ENCODE results near the gene RNU6-1.

Gene RNU6-1

DNA sequence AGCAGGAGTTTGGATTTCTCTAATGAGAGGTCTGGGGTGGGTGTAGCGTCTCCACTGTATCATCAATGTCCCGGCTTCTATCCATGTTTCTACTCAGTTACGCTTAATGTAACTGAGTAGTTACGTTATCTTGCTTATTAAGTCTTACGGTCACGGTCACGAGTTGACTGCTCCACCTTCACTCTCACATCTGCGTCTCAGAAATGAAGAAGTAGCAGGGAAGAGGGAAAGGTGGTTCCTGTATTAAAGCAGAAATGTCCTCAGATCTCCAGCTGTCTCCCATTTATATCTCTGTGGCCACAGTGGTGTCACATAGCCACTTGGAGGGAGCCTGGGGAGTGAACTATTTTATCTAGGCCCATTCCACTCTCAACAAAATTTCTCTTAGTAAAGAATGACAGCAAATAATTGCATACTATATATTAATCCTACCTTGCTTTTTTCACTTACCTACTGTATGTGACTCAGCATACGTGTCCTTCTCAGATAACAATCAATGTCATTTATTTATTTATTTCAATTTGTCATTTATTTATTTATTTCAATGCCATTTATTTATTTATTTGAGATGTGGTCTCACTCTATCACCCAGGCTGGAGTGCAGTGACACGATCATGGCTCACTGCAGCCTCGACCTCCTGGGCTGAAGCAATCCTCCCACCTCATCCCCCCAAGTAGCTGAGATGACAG lies 39.7 kb upstream of the RNU6-1 start:
- Histone ChIP-seq H2AFZ (ENCODE audit: low read length) (no peak overlapping the region; the same call in 1 of the 2 replicates), H3K27me3 (ENCODE audit: insufficient read depth, low read length) (no peaks in the 10 kb centered on the region)

DNA sequence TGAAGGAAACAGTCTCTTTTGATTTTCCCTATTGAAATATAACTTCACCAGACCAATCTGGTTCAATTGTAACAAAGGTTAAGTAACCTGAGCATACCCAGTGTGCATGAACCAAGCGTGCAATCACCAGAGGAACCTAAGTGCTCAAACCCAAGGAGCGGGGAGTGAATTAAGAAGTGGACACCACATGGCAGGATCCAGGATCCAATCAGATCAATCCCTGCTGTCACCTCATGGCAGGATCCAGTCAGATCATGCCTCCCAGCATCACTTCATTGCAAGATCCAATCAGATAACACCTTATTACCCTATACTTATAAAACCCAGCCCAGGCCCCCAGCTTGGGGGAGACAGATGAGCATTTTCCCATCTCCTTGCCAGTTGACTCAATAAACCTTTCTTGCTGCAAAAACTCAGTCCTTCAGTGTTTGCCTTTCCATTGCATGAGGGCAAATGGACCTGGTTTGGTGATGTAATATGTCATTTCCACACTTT lies 38.9 kb upstream of the RNU6-1 start:
- Histone ChIP-seq H3K9ac (ENCODE audit: low read length) (no peak overlapping the region), H2AFZ (ENCODE audit: low read length) (no peak overlapping the region), H3K4me1 (ENCODE audit: insufficient read depth, low read length, severe bottlenecking) (peaks cover 49% of the 10 kb centered on the region)

More for the DNA sequence above, 39.7 kb upstream of the RNU6-1 start:
- H3K9me2 ChIP-seq (ENCODE audit: low read depth, low read length) = no peaks in the 10 kb centered on the region
- H3K4me2 ChIP-seq (ENCODE audit: low read length) = 0 out of 2 replicates have a peak overlapping the region, but pooled peaks have one; percentile 14
- peaks cover 57% of the 10 kb centered on the region for H3K4me1 ChIP-seq (ENCODE audit: insufficient read depth, low read length, severe bottlenecking)
- no peak overlapping the region for H3K27ac ChIP-seq (ENCODE audit: low read depth, low read length, poor library complexity, severe bottlenecking)
- H3K36me3 ChIP-seq (ENCODE audit: insufficient read depth, low read length) = no peaks in the 10 kb centered on the region
- no peak overlapping the region for H3K4me3 ChIP-seq (ENCODE audit: low read depth, low read length, poor library complexity, severe bottlenecking)
- no peaks in the 10 kb centered on the region for H3K79me2 ChIP-seq (ENCODE audit: insufficient read depth, low read length)
- H3F3A ChIP-seq (ENCODE audit: insufficient read depth, low read length) = no peaks in the 10 kb centered on the region
- H3K9me3 ChIP-seq (ENCODE audit: low read length) = no peaks in the 10 kb centered on the region
- no peaks in the 10 kb centered on the region for H4K20me1 ChIP-seq (ENCODE audit: insufficient read depth, low read length)
- H3K9ac ChIP-seq (ENCODE audit: low read length) = no peak overlapping the region
- TF ChIP-seq, protein P1, sequence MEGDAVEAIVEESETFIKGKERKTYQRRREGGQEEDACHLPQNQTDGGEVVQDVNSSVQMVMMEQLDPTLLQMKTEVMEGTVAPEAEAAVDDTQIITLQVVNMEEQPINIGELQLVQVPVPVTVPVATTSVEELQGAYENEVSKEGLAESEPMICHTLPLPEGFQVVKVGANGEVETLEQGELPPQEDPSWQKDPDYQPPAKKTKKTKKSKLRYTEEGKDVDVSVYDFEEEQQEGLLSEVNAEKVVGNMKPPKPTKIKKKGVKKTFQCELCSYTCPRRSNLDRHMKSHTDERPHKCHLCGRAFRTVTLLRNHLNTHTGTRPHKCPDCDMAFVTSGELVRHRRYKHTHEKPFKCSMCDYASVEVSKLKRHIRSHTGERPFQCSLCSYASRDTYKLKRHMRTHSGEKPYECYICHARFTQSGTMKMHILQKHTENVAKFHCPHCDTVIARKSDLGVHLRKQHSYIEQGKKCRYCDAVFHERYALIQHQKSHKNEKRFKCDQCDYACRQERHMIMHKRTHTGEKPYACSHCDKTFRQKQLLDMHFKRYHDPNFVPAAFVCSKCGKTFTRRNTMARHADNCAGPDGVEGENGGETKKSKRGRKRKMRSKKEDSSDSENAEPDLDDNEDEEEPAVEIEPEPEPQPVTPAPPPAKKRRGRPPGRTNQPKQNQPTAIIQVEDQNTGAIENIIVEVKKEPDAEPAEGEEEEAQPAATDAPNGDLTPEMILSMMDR (IDR thresholded peaks at IDR 0.05; ENCODE audit: low read length) = no peak
- no peak for TF ChIP-seq EZH2 (IDR thresholded peaks at IDR 0.05; ENCODE audit: borderline replicate concordance, low read length)

DNA sequence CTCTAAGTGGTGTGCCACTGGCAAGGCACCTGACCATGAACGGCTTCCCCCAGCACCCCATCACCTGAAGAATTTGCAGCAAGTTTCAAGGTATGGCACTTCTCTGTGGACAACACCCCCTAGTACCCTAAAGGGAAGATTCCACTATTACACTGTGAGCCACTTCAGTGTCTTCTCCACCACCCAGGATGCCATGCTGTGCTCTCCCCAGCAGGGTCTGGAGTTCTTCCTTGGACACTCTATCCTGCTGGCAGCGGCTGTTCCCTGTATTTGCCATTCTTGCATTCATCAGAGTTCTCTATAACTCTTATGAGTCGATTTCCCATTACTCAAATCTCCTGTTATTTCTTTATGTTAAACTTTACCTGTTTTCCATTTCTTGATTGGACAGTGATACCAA lies 33.9 kb upstream of the RNU6-1 start:
- H2AFZ ChIP-seq (ENCODE audit: low read length) = no peak overlapping the region
- H3K79me2 ChIP-seq (ENCODE audit: insufficient read depth, low read length) = no peaks in the 10 kb centered on the region
- no peaks in the 10 kb centered on the region for H3K9me2 ChIP-seq (ENCODE audit: low read depth, low read length)
- H3K36me3 ChIP-seq (ENCODE audit: insufficient read depth, low read length) = no peaks in the 10 kb centered on the region; the same call in 1 of the 2 replicates
- no peak overlapping the region for H3K4me2 ChIP-seq (ENCODE audit: low read length)
- no peaks in the 10 kb centered on the region for H3K4me1 ChIP-seq (ENCODE audit: insufficient read depth, low read length, severe bottlenecking)
- TF ChIP-seq EZH2 (IDR thresholded peaks at IDR 0.05; ENCODE audit: borderline replicate concordance, low read length) = no peak
- TF ChIP-seq, protein P1 (IDR thresholded peaks at IDR 0.05; ENCODE audit: low read length) = no peak
- peaks cover 23% of the 10 kb centered on the region for H3K9me3 ChIP-seq (ENCODE audit: low read length)
- H3K27me3 ChIP-seq (ENCODE audit: insufficient read depth, low read length) = no peaks in the 10 kb centered on the region; the same call in 1 of the 2 replicates
- no peaks in the 10 kb centered on the region for H4K20me1 ChIP-seq (ENCODE audit: insufficient read depth, low read length)
- no peak overlapping the region for H3K27ac ChIP-seq (ENCODE audit: low read depth, low read length, poor library complexity, severe bottlenecking)
- no peaks in the 10 kb centered on the region for H3F3A ChIP-seq (ENCODE audit: insufficient read depth, low read length)
- no peak overlapping the region for H3K9ac ChIP-seq (ENCODE audit: low read length)
- no peak overlapping the region for H3K4me3 ChIP-seq (ENCODE audit: low read depth, low read length, poor library complexity, severe bottlenecking)

More for the DNA sequence above, 38.9 kb upstream of the RNU6-1 start:
- no peak for TF ChIP-seq EZH2 (IDR thresholded peaks at IDR 0.05; ENCODE audit: borderline replicate concordance, low read length)
- TF ChIP-seq, protein P1 (IDR thresholded peaks at IDR 0.05; ENCODE audit: low read length) = no peak
- Histone ChIP-seq H3K79me2 (ENCODE audit: insufficient read depth, low read length) (no peaks in the 10 kb centered on the region), H3F3A (ENCODE audit: insufficient read depth, low read length) (no peaks in the 10 kb centered on the region), H3K27ac (ENCODE audit: low read depth, low read length, poor library complexity, severe bottlenecking) (no peak overlapping the region), H3K36me3 (ENCODE audit: insufficient read depth, low read length) (no peaks in the 10 kb centered on the region), H3K27me3 (ENCODE audit: insufficient read depth, low read length) (no peaks in the 10 kb centered on the region; the same call in 1 of the 2 replicates), H3K4me2 (ENCODE audit: low read length) (no peak overlapping the region), H4K20me1 (ENCODE audit: insufficient read depth, low read length) (no peaks in the 10 kb centered on the region), H3K9me3 (ENCODE audit: low read length) (peaks cover under 1% of the 10 kb centered on the region; the same call in 1 of the 2 replicates), H3K4me3 (ENCODE audit: low read depth, low read length, poor library complexity, severe bottlenecking) (no peak overlapping the region), H3K9me2 (ENCODE audit: low read depth, low read length) (no peaks in the 10 kb centered on the region)

All from OCI-LY1 (cell line).